Activated CD4-positive, CD25-positive, alpha-beta regulatory T cell treated with anti-CD3 and anti-CD28 coated beads, Interleukin-2, amount 50 U/mL, for 24 hours (primary cell): ENCODE data around the gene GZF1.

Experiments
- ATAC-seq, 2 donors: fragments of 150-1000 bp; cut with Tn5 transposase; one replicate each; pipeline ENCODE4 v1.10.0; 2021; ENCODE audit warnings: mild to moderate bottlenecking in 1 of 2, moderate library complexity in 1 of 2

The GZF1 gene

DNA sequence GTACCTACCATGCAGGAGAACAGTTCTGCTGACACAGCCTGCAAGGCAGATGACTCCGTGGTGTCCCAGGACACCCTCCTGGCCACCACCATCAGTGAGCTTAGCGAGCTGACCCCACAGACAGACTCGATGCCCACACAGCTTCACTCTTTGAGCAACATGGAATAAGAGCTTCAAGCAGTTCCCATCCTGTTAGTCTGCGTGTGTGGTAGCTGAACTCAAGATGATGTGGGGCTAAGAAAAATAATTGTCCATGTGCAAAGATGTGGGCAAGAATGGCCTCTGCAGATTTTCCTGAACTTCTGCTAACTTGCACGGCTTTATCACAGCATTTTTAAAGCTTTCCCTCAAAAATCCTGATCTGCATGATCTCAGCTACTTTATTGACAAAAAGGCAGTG, 8.3 kb downstream of the GZF1 start:
- no peak for ATAC-seq

DNA sequence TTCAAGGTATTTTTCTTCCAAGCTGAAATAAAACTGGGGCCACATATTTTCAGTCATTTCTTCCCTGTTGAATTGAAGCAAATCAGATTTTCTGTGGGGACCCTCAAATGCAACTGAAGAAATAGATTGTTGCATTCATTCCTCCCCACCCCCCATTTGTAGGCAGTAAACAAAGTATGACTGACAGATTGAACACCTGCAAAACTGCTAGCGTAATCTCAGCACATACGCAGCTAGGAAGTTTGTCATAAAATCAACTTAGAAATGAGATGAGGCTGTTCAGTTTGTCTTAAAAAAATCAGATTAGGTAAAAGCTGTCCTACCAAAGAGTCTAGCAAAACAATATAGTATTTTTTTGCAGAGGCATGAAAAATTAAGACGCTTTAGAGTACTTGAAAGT, 8.9 kb downstream of the GZF1 start:
- no peak for ATAC-seq

DNA sequence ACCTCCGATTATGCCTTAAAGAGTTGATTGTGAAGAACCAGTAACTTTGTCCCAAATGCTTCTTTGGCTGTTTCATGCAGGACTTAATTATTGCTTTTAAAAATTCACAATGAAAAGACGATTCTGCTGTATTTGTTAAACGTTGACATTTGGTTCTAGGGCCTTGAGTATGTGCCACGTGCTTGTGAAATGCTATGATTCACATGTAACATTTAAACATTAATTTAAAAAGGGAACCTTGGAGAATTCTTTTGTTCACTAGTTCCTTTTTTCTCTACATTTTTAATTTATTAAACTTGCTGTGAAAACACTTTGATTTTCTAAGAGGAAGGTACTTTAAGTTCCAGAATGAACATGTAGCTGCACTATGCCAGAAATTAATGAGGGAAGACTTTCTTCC, 9.5 kb downstream of the GZF1 start:
- no peak for ATAC-seq

GRCh38 chr20:23374441-23374840, 12.5 kb downstream of the GZF1 start:
- no peak for ATAC-seq

DNA sequence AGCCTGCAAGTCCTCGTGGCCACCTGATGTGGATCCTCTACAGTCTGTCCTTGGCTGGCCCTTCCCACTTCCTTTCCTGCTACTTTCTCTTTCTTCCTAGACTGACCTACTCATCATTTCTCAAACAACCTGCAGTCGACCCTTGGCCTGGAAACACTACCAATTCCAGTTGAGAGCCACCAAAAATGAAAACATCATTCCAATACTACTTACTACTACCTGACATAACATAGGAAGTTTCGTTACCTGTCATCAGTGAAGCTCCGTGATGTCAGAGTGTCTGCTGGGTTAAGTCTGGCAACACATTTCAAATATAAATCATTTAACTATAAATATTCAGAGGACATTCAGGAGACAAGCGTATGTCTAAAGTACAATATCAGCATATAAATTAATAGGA, 13.8 kb downstream of the GZF1 start:
- ATAC-seq: no peak

DNA sequence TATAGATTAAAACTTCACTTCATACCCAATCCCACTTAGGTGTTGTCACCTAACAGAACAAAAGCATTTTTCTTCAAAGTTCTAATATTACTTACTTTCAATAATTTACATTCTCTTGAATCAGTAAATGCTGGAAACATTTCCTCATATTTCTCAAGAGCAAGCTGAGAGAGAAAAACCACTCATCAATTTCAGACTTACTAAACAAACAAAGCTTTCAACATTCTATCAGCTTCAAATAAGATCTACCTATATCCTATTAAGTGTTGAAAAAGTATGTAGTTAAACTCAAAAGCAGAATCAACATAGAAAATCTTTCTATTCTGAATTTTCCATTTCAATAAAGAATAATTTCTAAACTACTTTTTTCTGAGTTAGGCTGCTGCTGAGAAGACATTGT, 17.8 kb downstream of the GZF1 start:
- no peak for ATAC-seq

- ATAC-seq: no peak
Observed at GRCh38 chr20:23381876-23382275, 19.9 kb downstream of the GZF1 start.

GRCh38 chr20:23386304-23387117, 24.5 kb downstream of the GZF1 start:
- ATAC-seq: no peak

DNA sequence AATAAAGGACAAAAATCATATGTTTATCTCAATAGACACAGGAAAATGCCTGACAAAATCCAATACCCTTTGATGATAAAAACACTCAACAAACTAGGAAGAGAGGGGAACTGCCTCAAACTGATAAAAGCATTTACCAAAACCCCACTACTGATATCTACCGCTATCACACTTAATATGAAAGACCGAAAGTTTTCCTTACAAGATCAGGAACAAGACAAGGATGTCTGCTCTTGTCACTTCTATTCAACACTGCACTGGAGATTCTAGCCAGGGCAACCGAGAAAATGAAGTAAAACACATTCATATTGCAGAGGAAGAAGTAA, 25.1 kb downstream of the GZF1 start:
- no peak for ATAC-seq

DNA sequence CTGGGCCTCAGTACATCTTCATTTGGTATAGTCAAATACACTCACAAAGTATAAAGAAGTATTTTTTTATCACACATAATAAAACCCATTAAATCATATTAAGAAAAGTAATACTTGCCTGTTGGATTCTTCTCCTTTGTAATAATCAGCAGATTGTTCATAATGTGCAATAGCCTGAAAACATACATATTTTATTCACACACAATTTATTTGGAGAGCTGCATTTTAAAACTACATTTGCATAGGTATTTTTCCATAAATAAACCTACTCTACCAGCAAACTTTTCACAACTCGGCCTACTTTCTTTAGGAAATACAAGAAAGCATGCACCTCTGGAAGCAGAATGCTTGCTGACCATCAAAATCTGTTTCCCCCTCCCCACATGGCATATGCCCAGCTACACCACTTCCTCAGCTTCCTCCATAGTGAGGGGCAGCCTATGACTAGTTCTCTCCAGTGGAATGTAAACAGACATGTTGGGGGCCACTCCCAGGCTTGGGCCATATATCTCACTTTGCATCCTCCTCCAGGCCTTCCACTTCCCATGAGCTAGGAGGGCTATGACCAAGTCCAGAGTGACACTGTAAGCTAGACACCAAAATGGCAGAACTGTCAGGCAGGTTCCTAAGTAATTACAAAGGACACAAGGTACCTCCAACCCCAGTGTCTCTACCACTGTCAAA, 28.3 kb downstream of the GZF1 start:
- ATAC-seq: no peak

GRCh38 chr20:23391707-23392310, 29.8 kb downstream of the GZF1 start:
- ATAC-seq: no peak

DNA sequence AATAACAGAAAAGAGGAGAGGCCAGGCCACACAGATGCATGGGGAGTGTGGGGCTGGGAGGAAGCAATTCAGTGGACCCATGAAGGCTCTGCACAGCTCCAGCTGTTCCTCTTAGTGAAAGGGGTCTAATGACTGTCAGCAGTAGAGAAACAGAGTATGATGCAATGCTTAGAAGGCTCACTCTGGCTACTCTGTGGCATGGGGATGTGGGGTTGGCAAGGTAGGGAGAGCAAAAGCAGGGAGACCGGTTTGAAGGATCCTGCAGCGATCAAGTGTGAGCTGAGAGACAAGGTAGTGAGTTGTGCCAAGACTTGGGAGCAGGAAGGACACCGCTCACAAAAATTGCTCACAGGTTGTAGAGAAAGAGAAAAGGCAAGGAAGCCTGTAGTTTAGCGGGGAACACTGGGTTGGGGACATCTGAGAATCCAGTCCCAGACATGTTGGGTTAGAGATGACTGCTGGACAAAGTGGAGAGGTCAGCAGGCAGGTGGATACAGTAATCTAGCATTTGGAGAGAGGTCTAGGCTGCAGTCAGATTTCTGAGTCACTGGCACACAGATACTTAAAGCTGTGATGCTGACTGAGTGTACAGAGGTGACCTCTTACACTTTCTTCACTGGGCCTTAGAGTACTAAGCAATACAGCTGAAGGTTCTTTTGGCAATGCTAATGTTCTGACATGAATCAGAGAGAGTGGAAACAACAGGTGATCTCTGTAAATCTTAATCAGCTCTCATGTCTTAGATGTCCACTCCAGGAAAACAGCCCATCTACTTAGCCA, 32.2 kb downstream of the GZF1 start:
- no peak for ATAC-seq

DNA sequence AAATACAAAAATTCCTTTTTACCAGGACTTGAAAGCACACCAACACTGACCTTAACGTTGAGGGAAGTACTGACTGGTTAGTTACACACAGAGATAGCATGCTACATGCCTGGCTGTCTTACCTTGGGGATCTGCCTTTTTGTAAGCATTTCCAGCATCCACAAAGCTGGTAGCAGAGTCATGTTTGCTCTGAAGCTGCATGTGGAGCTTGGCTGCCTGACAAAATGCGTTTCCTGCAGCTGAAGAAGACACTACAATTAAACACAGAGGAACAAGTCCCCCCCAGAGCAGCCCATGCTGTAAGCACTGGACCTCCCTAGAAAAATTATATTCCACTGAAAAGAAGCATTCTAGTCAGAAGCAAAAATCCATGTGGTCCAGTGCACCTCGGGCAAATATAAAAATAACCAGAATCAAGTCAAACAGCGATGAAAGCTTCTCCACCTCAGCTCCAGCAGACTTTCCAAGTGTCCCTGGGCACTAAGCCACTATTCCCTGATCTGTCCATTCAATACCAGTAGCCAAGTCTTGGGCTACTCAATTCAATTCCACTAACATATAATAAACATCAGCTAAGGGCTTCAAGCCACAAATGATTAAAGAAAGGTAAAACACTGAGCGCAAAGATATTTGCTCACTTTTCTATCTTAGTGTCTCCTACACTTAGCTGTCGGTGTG, 35.1 kb downstream of the GZF1 start:
- ATAC-seq: no peak

DNA sequence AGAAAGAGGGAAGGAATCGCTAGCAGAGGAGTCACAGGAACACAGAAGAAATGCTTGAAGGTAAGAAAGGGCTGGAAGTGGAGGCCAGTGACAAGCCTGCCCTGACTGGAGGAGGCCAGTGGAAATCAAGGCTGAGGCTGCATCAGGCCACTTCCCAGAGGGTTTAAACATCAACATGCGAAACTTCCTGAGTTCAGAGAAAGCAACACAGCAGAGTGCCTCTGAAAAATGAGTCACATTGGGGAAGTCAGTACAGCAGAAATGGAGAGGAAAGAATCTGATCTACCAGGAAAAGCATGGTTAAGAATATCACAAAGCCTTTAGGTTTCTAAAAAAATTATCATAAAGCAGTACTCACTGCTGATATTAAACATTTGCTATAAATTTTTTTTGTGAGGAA, 36.0 kb downstream of the GZF1 start:
- no peak for ATAC-seq

- ATAC-seq: peak; percentile 92 to 94
Observed at GRCh38 chr20:23399568-23400241, 37.7 kb downstream of the GZF1 start.

DNA sequence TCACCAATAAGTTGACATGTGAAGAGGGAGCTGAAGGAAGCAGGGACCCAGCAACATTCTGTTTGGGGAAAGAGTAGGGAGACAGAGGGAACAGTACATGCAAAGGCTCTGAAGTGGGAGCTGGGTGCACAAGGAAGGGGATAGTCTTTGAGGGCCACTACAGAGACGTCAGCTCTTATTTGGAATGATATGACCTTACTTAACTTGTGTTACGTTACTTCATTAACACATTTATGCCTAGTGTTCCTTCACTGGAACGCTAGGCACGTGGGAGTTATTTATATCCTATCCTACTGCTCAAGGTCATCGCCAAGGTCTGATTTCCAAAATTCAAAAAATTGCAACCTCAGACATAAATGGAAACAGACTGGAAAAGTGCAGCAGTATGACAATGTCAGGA, 39.1 kb downstream of the GZF1 start:
- no peak for ATAC-seq

- ATAC-seq: no peak
Observed at GRCh38 chr20:23403751-23404150, 41.8 kb downstream of the GZF1 start.

DNA sequence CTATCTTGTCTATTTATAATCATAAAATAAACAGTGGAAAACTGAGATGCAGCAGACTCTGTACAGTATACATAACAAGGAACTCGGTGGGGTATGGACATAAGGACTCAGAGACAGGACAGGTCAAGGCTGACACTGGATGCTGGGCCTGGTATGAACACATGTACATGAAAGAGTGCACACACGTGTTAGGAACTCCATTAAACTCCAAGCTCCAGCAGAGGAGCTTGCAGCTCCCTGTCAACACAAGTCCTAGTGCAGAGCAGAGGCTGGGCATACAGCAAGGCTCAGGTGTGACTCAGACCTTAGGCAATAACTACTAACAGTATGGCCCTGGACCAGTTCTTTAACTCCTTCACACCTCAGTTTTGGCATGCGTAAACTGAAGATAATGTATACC, 42.2 kb downstream of the GZF1 start:
- no peak for ATAC-seq

- ATAC-seq: no peak
Observed at GRCh38 chr20:23406880-23407279, 44.9 kb downstream of the GZF1 start.

DNA sequence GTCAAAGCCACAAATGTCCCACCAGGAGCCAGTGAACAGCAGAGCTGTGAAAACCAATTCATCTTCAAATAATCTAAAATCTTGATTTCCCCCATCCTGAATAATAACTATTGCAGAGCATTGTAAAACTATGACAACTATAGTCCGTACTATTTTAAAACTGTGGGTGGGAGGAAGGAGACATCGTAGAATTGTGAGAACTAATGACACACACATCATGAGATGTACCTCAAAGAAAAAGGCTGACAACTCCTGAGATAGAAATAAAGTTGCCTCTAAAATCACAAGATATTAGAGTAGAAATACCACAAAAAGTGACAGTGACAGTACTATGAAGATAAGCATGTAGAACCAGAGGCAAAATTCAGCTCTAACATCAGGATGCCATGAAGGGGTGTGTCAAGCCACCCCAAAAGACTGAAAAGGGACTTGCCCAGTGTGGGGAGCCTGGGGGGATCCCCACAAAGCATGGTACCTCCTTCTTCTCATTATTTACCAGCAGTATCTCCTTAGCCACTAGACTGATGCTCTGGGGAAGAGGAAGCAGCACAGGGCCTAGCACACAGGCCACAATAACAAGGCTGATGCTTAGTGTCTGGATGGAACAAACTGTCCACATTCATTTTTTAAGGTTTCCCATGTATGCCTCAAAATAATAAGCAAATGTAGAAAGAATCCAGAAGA, 45.9 kb downstream of the GZF1 start:
- ATAC-seq: peak; percentile 83 to 93

DNA sequence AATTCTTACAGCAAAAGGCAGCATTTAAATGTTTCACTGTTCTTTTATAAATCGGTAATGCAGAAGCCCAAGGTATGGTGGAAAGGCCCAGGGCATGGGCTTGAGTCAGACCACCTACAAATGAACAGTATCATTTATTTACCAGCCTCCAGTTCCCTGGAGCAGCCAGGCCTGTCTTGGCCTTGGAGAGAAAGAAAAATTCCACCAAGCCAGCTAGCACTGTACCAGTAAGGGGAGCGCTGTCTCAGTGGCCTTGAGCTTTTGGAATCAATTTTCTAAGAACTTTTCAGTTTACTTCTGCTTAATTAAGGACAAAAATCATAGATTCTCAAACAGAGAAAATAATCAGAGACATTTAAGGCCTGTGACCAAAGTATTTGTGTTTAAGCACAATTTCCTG, 47.0 kb downstream of the GZF1 start:
- no peak for ATAC-seq

DNA sequence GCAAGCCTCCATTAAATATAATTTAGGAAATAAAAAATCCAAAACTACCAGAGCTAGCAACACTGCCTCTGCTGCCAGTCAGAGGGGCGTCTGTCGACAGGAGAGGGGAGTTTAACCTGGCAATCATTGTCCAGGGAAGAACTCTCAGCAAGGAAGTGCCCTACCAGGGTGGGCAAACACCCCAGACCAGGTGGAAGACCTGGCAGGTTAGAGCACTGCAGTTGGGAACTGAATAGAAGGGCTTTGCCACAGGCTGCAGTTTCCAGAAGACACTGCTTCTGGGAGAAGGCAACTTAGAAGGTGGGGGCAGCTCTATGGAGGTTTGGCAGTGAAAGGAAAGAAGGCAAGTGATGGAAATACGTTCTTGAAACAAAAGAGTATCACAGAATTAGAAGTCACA, 47.8 kb downstream of the GZF1 start:
- ATAC-seq: no peak
